ENCODE results near the gene MOCOS. TPM values are rescaled to one million over a fixed set of nuclear protein-coding genes. Genes with fewer than 3 reads are reported as not detected.

The MOCOS gene
- total RNA-seq, 1 experiment from 2014 or later, result 5.5 TPM

DNA sequence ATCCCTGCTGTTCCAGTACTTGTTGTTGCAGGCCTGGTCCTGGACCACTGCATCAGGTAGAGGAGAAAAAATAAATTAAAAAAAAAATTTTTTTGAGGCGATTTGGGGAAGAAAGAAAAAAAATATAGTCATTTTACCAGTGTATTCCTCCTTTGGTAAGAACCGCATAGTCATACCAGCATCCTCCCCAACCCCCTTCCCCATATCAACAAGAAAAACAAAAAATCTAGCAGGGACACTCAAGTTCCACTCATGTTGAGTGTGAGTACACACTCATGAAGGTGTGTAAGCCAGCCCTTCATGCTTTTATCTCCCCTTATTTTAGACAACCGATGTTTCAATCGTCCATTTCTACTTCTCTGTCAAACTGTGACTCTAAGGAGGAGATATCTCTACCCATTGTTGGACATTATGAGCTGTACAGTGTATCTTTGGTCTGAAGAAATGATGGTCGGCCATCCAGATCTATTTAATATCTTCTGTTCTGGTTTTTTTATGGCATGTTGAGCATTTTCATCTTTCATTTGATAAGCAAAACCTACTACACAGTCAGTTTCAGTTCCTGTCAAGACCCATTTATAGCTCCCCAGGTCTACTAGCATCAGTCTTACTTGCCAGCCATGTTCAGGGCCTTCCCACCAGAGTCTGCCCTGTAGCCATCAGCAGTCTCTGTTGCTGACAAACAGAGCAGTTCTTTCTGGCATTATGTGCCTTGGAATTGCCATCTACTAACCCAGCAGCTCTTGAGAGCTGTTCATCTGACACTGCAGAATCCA is 37.6 kb upstream of the MOCOS start:
- H3K27me3 ChIP-seq (replicated peaks; ENCODE audit: control insufficient read depth, insufficient read depth, low read length), result no peaks in the 10 kb centered on the region
- Mint-ChIP-seq H3K9me3 (ENCODE audit: unreplicated experiment) (no peaks in the 10 kb centered on the region), H3K27me3 (ENCODE audit: insufficient read depth, unreplicated experiment) (no peaks in the 10 kb centered on the region), H3K36me3 (ENCODE audit: insufficient read depth, unreplicated experiment) (peaks cover 42% of the 10 kb centered on the region), H3K4me3 (ENCODE audit: unreplicated experiment) (no peak overlapping the region), H3K4me1 (ENCODE audit: low read depth, unreplicated experiment) (no peaks in the 10 kb centered on the region), H3K27ac (ENCODE audit: unreplicated experiment) (no peak overlapping the region)
- no peaks in the 10 kb centered on the region for H3K9me3 ChIP-seq
- H3K36me3 ChIP-seq (ENCODE audit: control insufficient read depth, insufficient read depth, low read length), result no peaks in the 10 kb centered on the region
- DNase-seq, result no peak
- ChIA-PET CTCF (no interaction called here), POLR2A (no interaction called here)
- TF ChIP-seq, protein P1, sequence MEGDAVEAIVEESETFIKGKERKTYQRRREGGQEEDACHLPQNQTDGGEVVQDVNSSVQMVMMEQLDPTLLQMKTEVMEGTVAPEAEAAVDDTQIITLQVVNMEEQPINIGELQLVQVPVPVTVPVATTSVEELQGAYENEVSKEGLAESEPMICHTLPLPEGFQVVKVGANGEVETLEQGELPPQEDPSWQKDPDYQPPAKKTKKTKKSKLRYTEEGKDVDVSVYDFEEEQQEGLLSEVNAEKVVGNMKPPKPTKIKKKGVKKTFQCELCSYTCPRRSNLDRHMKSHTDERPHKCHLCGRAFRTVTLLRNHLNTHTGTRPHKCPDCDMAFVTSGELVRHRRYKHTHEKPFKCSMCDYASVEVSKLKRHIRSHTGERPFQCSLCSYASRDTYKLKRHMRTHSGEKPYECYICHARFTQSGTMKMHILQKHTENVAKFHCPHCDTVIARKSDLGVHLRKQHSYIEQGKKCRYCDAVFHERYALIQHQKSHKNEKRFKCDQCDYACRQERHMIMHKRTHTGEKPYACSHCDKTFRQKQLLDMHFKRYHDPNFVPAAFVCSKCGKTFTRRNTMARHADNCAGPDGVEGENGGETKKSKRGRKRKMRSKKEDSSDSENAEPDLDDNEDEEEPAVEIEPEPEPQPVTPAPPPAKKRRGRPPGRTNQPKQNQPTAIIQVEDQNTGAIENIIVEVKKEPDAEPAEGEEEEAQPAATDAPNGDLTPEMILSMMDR (IDR thresholded peaks at IDR 0.05; ENCODE audit: insufficient read depth in 1 of 2, low read depth in 1 of 2, low read length in 1 of 2, severe bottlenecking in 1 of 2, unreplicated experiment in 1 of 2), result no peak
- H3K4me1 ChIP-seq, result no peaks in the 10 kb centered on the region
- intact Hi-C loops (cut with micrococcal nuclease; ENCODE audit: unreplicated experiment), result no loop called here
- BruUV-seq (replicated peaks), result no TSS peak
- no peak overlapping the region for H3K4me3 ChIP-seq (ENCODE audit: low read depth, low read length)

DNA sequence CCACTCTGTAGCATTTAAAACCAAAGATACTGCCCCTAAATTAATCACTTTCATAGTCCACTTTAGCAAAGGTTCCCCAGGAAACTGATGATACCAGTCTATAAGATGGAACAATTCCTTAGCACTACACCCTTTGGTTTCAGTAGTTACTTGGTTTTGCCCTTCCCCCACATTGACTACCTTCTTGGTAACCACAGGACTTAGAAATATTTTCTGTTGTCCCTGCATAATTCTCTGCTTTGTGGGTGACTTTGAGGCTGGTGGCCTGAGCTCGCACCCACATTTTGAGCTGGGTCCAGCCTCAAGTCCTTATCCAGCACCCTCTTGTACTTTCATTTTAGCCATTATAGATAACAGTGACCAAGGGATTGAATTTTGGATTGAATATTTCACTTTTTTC is 34.5 kb upstream of the MOCOS start:
- ChIA-PET POLR2A (no interaction called here), CTCF (no interaction called here)
- Histone ChIP-seq H3K27me3 (replicated peaks; ENCODE audit: control insufficient read depth, insufficient read depth, low read length) (no peaks in the 10 kb centered on the region), H3K9me3 (no peaks in the 10 kb centered on the region), H3K4me3 (ENCODE audit: low read depth, low read length) (no peak overlapping the region), H3K36me3 (ENCODE audit: control insufficient read depth, insufficient read depth, low read length) (no peaks in the 10 kb centered on the region), H3K4me1 (no peaks in the 10 kb centered on the region)
- BruUV-seq (replicated peaks), result no TSS peak
- Mint-ChIP-seq H3K27me3 (ENCODE audit: insufficient read depth, unreplicated experiment) (no peaks in the 10 kb centered on the region), H3K4me3 (ENCODE audit: unreplicated experiment) (no peak overlapping the region), H3K9me3 (ENCODE audit: unreplicated experiment) (no peaks in the 10 kb centered on the region), H3K4me1 (ENCODE audit: low read depth, unreplicated experiment) (no peaks in the 10 kb centered on the region), H3K27ac (ENCODE audit: unreplicated experiment) (no peak overlapping the region), H3K36me3 (ENCODE audit: insufficient read depth, unreplicated experiment) (peaks cover 42% of the 10 kb centered on the region)
- intact Hi-C loops (cut with micrococcal nuclease; ENCODE audit: unreplicated experiment), result no loop called here
- DNase-seq, result no peak
- TF ChIP-seq, protein P1 (IDR thresholded peaks at IDR 0.05; ENCODE audit: insufficient read depth in 1 of 2, low read depth in 1 of 2, low read length in 1 of 2, severe bottlenecking in 1 of 2, unreplicated experiment in 1 of 2), result no peak

DNA sequence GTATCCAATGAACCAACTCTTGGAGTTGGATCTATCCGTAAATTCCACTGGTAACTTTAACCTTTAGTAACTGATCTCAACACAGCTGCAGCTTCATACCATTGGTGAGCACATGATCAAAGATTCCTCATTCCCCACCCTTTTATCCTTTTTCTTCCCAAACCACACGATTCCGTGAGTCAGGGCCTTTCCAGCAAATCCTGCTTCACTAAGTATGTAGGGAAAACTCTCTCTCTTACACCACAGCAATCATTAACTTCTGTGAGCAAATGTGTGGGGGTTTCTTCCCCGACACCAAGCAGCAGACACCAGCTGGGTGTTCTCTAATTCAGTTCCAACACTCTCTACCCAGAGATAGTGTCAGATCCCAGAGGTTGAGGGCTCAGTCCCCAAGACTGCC is 34.1 kb upstream of the MOCOS start:
- Mint-ChIP-seq H3K36me3 (ENCODE audit: insufficient read depth, unreplicated experiment) (peaks cover 43% of the 10 kb centered on the region), H3K9me3 (ENCODE audit: unreplicated experiment) (no peaks in the 10 kb centered on the region), H3K4me1 (ENCODE audit: low read depth, unreplicated experiment) (no peaks in the 10 kb centered on the region), H3K27me3 (ENCODE audit: insufficient read depth, unreplicated experiment) (no peaks in the 10 kb centered on the region), H3K27ac (ENCODE audit: unreplicated experiment) (no peak overlapping the region), H3K4me3 (ENCODE audit: unreplicated experiment) (no peak overlapping the region)
- DNase-seq, result no peak
- Histone ChIP-seq H3K27me3 (replicated peaks; ENCODE audit: control insufficient read depth, insufficient read depth, low read length) (no peaks in the 10 kb centered on the region), H3K9me3 (no peaks in the 10 kb centered on the region), H3K4me1 (no peaks in the 10 kb centered on the region), H3K4me3 (ENCODE audit: low read depth, low read length) (no peak overlapping the region), H3K36me3 (ENCODE audit: control insufficient read depth, insufficient read depth, low read length) (no peaks in the 10 kb centered on the region)
- ChIA-PET CTCF (no interaction called here), POLR2A (no interaction called here)
- BruUV-seq (replicated peaks), result no TSS peak
- TF ChIP-seq, protein P1 (IDR thresholded peaks at IDR 0.05; ENCODE audit: insufficient read depth in 1 of 2, low read depth in 1 of 2, low read length in 1 of 2, severe bottlenecking in 1 of 2, unreplicated experiment in 1 of 2), result no peak
- intact Hi-C loops (cut with micrococcal nuclease; ENCODE audit: unreplicated experiment), result no loop called here
